ENCODE data around the gene AIRE. TPM values are rescaled to one million over a fixed set of nuclear protein-coding genes. Genes with fewer than 3 reads are reported as not detected.

The AIRE gene
- total RNA-seq, 1 experiment from 2014 or later, result 0.17 TPM

DNA sequence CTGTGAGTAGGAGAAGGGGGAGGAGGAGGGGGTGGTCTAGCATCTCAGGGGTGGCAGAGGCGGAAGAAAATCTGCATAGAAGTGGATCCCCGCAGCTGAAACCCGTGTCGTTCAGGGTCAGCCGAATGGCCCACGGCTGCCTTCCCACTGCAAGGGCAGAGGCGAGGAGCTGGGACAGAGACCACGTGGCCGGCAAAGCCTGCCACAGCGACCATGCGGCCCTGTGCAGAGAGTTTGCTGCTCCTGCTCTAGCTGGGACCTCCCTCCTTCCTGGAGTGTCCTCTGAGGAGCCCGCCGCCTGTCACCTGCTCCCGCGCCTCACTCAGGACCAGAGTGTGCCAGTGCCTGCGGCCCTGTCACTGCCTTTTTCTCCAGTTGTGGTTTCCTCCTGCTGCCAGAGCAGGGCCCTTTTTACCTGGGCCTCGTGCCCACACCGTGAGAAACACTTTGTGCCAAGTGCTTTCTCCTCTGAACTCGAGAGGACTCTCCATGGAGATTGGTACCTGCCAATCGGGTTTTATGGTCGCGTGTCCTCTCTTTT, 62.3 kb downstream of the AIRE start:
- Histone ChIP-seq H3K9me3 (ENCODE audit: control insufficient read depth, low read depth, low read length) (no peaks in the 10 kb centered on the region), H2BK5ac (ENCODE audit: insufficient read length, low read length) (no peak overlapping the region), H2BK12ac (ENCODE audit: insufficient read length, low read depth, low read length) (no peak overlapping the region), H4K8ac (replicated peaks; ENCODE audit: insufficient read length, low read depth, low read length) (no peak overlapping the region), H2AK5ac (ENCODE audit: insufficient read length, low read length) (no peak overlapping the region), H3K14ac (ENCODE audit: insufficient read depth, low read length) (no peak overlapping the region), H3K79me1 (ENCODE audit: insufficient read depth, low read depth, low read length, poor library complexity, severe bottlenecking) (no peaks in the 10 kb centered on the region), H4K91ac (ENCODE audit: insufficient read length, low read depth, low read length) (no peak overlapping the region), H3T11ph (ENCODE audit: low read length) (no peak overlapping the region), H2AFZ (ENCODE audit: low read length) (no peak overlapping the region), H2BK15ac (ENCODE audit: low read depth, low read length) (no peak overlapping the region), H3K23ac (ENCODE audit: insufficient read length, low read depth, low read length) (no peak overlapping the region), H2BK20ac (ENCODE audit: low read depth, low read length, poor library complexity, severe bottlenecking) (no peak overlapping the region), H3K4ac (ENCODE audit: low read depth, low read length) (no peak overlapping the region), H3K4me2 (ENCODE audit: insufficient read depth, insufficient read length, low read length) (no peak overlapping the region), H3K27ac (ENCODE audit: insufficient read length, low read depth, low read length) (no peak overlapping the region), H3K56ac (ENCODE audit: insufficient read length, low read depth, low read length) (no peak overlapping the region), H3K79me2 (ENCODE audit: insufficient read depth, low read length) (no peaks in the 10 kb centered on the region), H2BK120ac (ENCODE audit: low read depth, low read length, poor library complexity, severe bottlenecking) (no peak overlapping the region), H3K27me3 (ENCODE audit: insufficient read depth, low read length) (no peaks in the 10 kb centered on the region), H4K20me1 (ENCODE audit: control insufficient read depth, insufficient read depth, insufficient read length) (no peaks in the 10 kb centered on the region), H3K18ac (ENCODE audit: insufficient read length, low read depth, low read length) (no peak overlapping the region), H3K23me2 (ENCODE audit: insufficient read length, low read depth, low read length, poor library complexity, severe bottlenecking) (no peaks in the 10 kb centered on the region), H3K9ac (ENCODE audit: extremely low read depth, insufficient read length, low read length) (no peak overlapping the region), H4K5ac (ENCODE audit: insufficient read length, low read depth, low read length) (no peak overlapping the region), H3K4me1 (ENCODE audit: insufficient read depth, low read length) (no peaks in the 10 kb centered on the region)
- H3K9me3 Mint-ChIP-seq, result no peaks in the 10 kb centered on the region
- no peak overlapping the region for H3K4me3 Mint-ChIP-seq
- DNase-seq, result no peak
- peaks cover 5% of the 10 kb centered on the region for H3K27me3 Mint-ChIP-seq (ENCODE audit: low read depth)
- TF ChIP-seq, protein P1, sequence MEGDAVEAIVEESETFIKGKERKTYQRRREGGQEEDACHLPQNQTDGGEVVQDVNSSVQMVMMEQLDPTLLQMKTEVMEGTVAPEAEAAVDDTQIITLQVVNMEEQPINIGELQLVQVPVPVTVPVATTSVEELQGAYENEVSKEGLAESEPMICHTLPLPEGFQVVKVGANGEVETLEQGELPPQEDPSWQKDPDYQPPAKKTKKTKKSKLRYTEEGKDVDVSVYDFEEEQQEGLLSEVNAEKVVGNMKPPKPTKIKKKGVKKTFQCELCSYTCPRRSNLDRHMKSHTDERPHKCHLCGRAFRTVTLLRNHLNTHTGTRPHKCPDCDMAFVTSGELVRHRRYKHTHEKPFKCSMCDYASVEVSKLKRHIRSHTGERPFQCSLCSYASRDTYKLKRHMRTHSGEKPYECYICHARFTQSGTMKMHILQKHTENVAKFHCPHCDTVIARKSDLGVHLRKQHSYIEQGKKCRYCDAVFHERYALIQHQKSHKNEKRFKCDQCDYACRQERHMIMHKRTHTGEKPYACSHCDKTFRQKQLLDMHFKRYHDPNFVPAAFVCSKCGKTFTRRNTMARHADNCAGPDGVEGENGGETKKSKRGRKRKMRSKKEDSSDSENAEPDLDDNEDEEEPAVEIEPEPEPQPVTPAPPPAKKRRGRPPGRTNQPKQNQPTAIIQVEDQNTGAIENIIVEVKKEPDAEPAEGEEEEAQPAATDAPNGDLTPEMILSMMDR (conservative IDR thresholded peaks at IDR 0.05), result no peak
- no peaks in the 10 kb centered on the region for H3K36me3 Mint-ChIP-seq (ENCODE audit: insufficient read depth in 1 of 3, low read depth in 3 of 3)
- peaks cover 4 to 8% of the 10 kb centered on the region in 2 experiments for H3K4me1 Mint-ChIP-seq
- no CpG with 5 or more reads among the region's 22 CpGs for WGBS (ENCODE audit: extremely low coverage, insufficient read length, low lambda C conversion rate)
- H3K27ac Mint-ChIP-seq, result no peak overlapping the region

Other genes with a start within 250 kb of the AIRE start
- 6.0 and 6.3 TPM in 2 replicates for gene PWP2, start 178.5 kb upstream of the AIRE start, total RNA-seq (2021)
- gene GATD3, start 152.2 kb upstream of the AIRE start, total RNA-seq (2021), result 13.2 and 14.1 TPM in 2 replicates
- gene ICOSLG, start 44.9 kb upstream of the AIRE start, total RNA-seq (2021), result 6.6 and 6.8 TPM in 2 replicates
- gene DNMT3L, start 24.0 kb upstream of the AIRE start, total RNA-seq (2021), result 0.70 and 0.77 TPM in 2 replicates
- gene PFKL, start 14.2 kb downstream of the AIRE start, total RNA-seq (2021), result 105 and 107 TPM in 2 replicates
- 16.9 and 17.0 TPM in 2 replicates for gene CFAP410, start 53.5 kb downstream of the AIRE start, total RNA-seq (2021)
- 0.11 and 0.68 TPM in 2 replicates for gene TRPM2, start 67.7 kb downstream of the AIRE start, total RNA-seq (2021)
- 2.6 and 3.1 TPM in 2 replicates for gene LRRC3, start 169.6 kb downstream of the AIRE start, total RNA-seq (2021)